Memory B cell (primary cell): Measurements from ENCODE around the gene PITPNM3.

ENCODE experiments used
- ATAC-seq: fragments of 150-1000 bp; cut with Tn5 transposase; 2 replicates; pipeline ENCODE4 v1.10.0; 2021; ENCODE audit warnings: low read depth, mild to moderate bottlenecking, moderate library complexity
- DNase-seq, 2 donors: peaks; one replicate each; pipeline ENCODE4 v3.0.0; 2022; ENCODE audit warnings: low spot score in 2 of 2
- H3K27ac Mint-ChIP-seq: one replicate; pipeline ENCODE4 v1.8.0; 2022; ENCODE audit warnings: mild to moderate bottlenecking, moderate library complexity, mixed read lengths
- H3K27me3 Mint-ChIP-seq: one replicate; pipeline ENCODE4 v1.8.0; 2022; ENCODE audit warnings: mixed read lengths
- H3K36me3 Mint-ChIP-seq: one replicate; pipeline ENCODE4 v1.8.0; 2022; ENCODE audit warnings: mild to moderate bottlenecking, mixed read lengths
- H3K4me1 Mint-ChIP-seq: one replicate; pipeline ENCODE4 v1.8.0; 2022; ENCODE audit warnings: mixed read lengths
- H3K4me3 Mint-ChIP-seq: one replicate; pipeline ENCODE4 v1.8.0; 2022; ENCODE audit warnings: mild to moderate bottlenecking, moderate library complexity, mixed read lengths
- H3K9me3 Mint-ChIP-seq: one replicate; pipeline ENCODE4 v1.8.0; 2022; ENCODE audit warnings: mixed read lengths

The PITPNM3 gene

GRCh38 chr17:6450926-6451832 lies 105.2 kb downstream of the PITPNM3 start:
- H3K27ac Mint-ChIP-seq = peak overlapping the region; percentile 21
- ATAC-seq (no peak), DNase-seq (no peak)
- no peak overlapping the region for H3K4me3 Mint-ChIP-seq
- H3K9me3 Mint-ChIP-seq = no peaks in the 10 kb centered on the region
- peaks cover 26% of the 10 kb centered on the region for H3K4me1 Mint-ChIP-seq
- no peaks in the 10 kb centered on the region for H3K27me3 Mint-ChIP-seq
- H3K36me3 Mint-ChIP-seq = no peaks in the 10 kb centered on the region

GRCh38 chr17:6449307-6449706 lies 107.0 kb downstream of the PITPNM3 start:
- Mint-ChIP-seq H3K4me1 (peaks cover 25% of the 10 kb centered on the region), H3K4me3 (no peak overlapping the region), H3K9me3 (no peaks in the 10 kb centered on the region), H3K36me3 (no peaks in the 10 kb centered on the region), H3K27me3 (no peaks in the 10 kb centered on the region), H3K27ac (no peak overlapping the region)
- DNase-seq = no peak
- no peak for ATAC-seq

GRCh38 chr17:6448473-6448872 lies 107.9 kb downstream of the PITPNM3 start:
- DNase-seq (no peak), ATAC-seq (no peak)
- Mint-ChIP-seq H3K36me3 (no peaks in the 10 kb centered on the region), H3K9me3 (no peaks in the 10 kb centered on the region), H3K4me3 (no peak overlapping the region), H3K27me3 (no peaks in the 10 kb centered on the region), H3K27ac (no peak overlapping the region), H3K4me1 (peaks cover 25% of the 10 kb centered on the region)

- ATAC-seq (no peak), DNase-seq (no peak)
- no peaks in the 10 kb centered on the region for H3K27me3 Mint-ChIP-seq
- H3K4me1 Mint-ChIP-seq = peaks cover 15% of the 10 kb centered on the region
- no peaks in the 10 kb centered on the region for H3K9me3 Mint-ChIP-seq
- H3K36me3 Mint-ChIP-seq = no peaks in the 10 kb centered on the region
- no peak overlapping the region for H3K4me3 Mint-ChIP-seq
- H3K27ac Mint-ChIP-seq = no peak overlapping the region
Measured at GRCh38 chr17:6446516-6447100, 109.7 kb downstream of the PITPNM3 start.

- no peak for ATAC-seq
- Mint-ChIP-seq H3K27me3 (peaks cover 6% of the 10 kb centered on the region), H3K27ac (peak overlapping the region; percentile 64), H3K9me3 (no peaks in the 10 kb centered on the region), H3K36me3 (no peaks in the 10 kb centered on the region), H3K4me3 (peak overlapping the region; percentile 87), H3K4me1 (peaks cover 9% of the 10 kb centered on the region)
- no peak for DNase-seq
Measured at GRCh38 chr17:6444571-6445335, 111.6 kb downstream of the PITPNM3 start.

- Mint-ChIP-seq H3K4me3 (peak within 1 kb of the TSS; percentile 87), H3K36me3 (no peaks in the 10 kb centered on the region), H3K4me1 (peaks cover 9% of the 10 kb centered on the region), H3K9me3 (no peaks in the 10 kb centered on the region), H3K27ac (peak within 1 kb of the TSS; percentile 64), H3K27me3 (peaks cover 9% of the 10 kb centered on the region)
- ATAC-seq = peak; percentile 97
- DNase-seq = peak; percentile 80 to 83
Measured at GRCh38 chr17:6443692-6444570, 112.4 kb downstream of the PITPNM3 start, which contains the start of gene PIMREG. Gene PIMREG, plus strand, starts transcription at chr17:6444455. Its CDS starts 656 bp downstream, at chr17:6445111.

- Mint-ChIP-seq H3K27me3 (peaks cover 11% of the 10 kb centered on the region), H3K4me3 (no peak overlapping the region), H3K36me3 (no peaks in the 10 kb centered on the region), H3K9me3 (no peaks in the 10 kb centered on the region), H3K27ac (no peak overlapping the region), H3K4me1 (peaks cover 10% of the 10 kb centered on the region)
- DNase-seq (no peak), ATAC-seq (no peak)
Measured at GRCh38 chr17:6442775-6443174, 113.6 kb downstream of the PITPNM3 start.

GRCh38 chr17:6439951-6440350 lies 116.4 kb downstream of the PITPNM3 start:
- Mint-ChIP-seq H3K4me3 (no peak overlapping the region), H3K9me3 (no peaks in the 10 kb centered on the region), H3K27ac (no peak overlapping the region), H3K4me1 (peaks cover 15% of the 10 kb centered on the region), H3K27me3 (peaks cover 20% of the 10 kb centered on the region), H3K36me3 (no peaks in the 10 kb centered on the region)
- ATAC-seq = no peak
- DNase-seq = no peak

- Mint-ChIP-seq H3K4me1 (peaks cover 5% of the 10 kb centered on the region), H3K9me3 (no peaks in the 10 kb centered on the region), H3K27me3 (peaks cover 20% of the 10 kb centered on the region), H3K36me3 (no peaks in the 10 kb centered on the region), H3K27ac (no peak overlapping the region), H3K4me3 (no peak overlapping the region)
- no peak for DNase-seq
- no peak for ATAC-seq
Measured at GRCh38 chr17:6437956-6438355, 118.4 kb downstream of the PITPNM3 start.

GRCh38 chr17:6437466-6437865 lies 118.9 kb downstream of the PITPNM3 start:
- no peaks in the 10 kb centered on the region for H3K9me3 Mint-ChIP-seq
- peaks cover 5% of the 10 kb centered on the region for H3K4me1 Mint-ChIP-seq
- no peak overlapping the region for H3K4me3 Mint-ChIP-seq
- H3K27ac Mint-ChIP-seq = no peak overlapping the region
- H3K27me3 Mint-ChIP-seq = peaks cover 20% of the 10 kb centered on the region
- no peak for ATAC-seq
- no peaks in the 10 kb centered on the region for H3K36me3 Mint-ChIP-seq
- DNase-seq = no peak

- Mint-ChIP-seq H3K9me3 (no peaks in the 10 kb centered on the region), H3K4me1 (peaks cover 5% of the 10 kb centered on the region), H3K36me3 (no peaks in the 10 kb centered on the region), H3K27ac (no peak overlapping the region), H3K4me3 (no peak overlapping the region), H3K27me3 (peaks cover 17% of the 10 kb centered on the region)
- peak; percentile 47 to 56 for DNase-seq
- ATAC-seq = peak; percentile 85
Measured at GRCh38 chr17:6435968-6436367, 120.4 kb downstream of the PITPNM3 start.

- ATAC-seq (no peak), DNase-seq (no peak)
- Mint-ChIP-seq H3K36me3 (no peaks in the 10 kb centered on the region), H3K27ac (no peak within 1 kb of the TSS), H3K4me3 (no peak within 1 kb of the TSS), H3K4me1 (peaks cover 5% of the 10 kb centered on the region), H3K9me3 (no peaks in the 10 kb centered on the region), H3K27me3 (peaks cover 16% of the 10 kb centered on the region)
Measured at GRCh38 chr17:6435051-6435450, 121.3 kb downstream of the PITPNM3 start, which contains the start of gene AIPL1. Gene AIPL1, minus strand, starts transcription at chr17:6435121. Its CDS starts 17 bp downstream, at chr17:6435104.

GRCh38 chr17:6430769-6431168 lies 125.6 kb downstream of the PITPNM3 start:
- Mint-ChIP-seq H3K36me3 (peaks cover 2% of the 10 kb centered on the region), H3K9me3 (peaks cover 2% of the 10 kb centered on the region), H3K27ac (no peak overlapping the region), H3K4me3 (no peak overlapping the region), H3K27me3 (peaks cover 4% of the 10 kb centered on the region), H3K4me1 (peaks cover 3% of the 10 kb centered on the region)
- ATAC-seq (no peak), DNase-seq (no peak)
